Transverse colon (tissue), 3 donors: ENCODE results near the gene EMILIN1.

Experiments
- POLR2A ChIP-seq: fragments of 450-650 bp; IDR thresholded peaks from one replicate; pipeline ENCODE4 v1.6.1; 2016; ENCODE audit warnings: antibody characterized with exemption, mild to moderate bottlenecking, moderate library complexity
- TF ChIP-seq, protein P1 (sequence below), 5 experiments: fragments of 200-600 bp in 3 of 5; fragments of 450-650 bp in 2 of 5; sonication (generic) in 3 of 5; IDR thresholded peaks; 1 replicate in 2 of 5; 2 replicates in 3 of 5; pipeline ENCODE4 v1.5.1; 2016 to 2017; ENCODE audit warnings: antibody characterized with exemption in 5 of 5, inconsistent platforms in 3 of 5, mild to moderate bottlenecking in 2 of 5, moderate library complexity in 1 of 5

DNA sequence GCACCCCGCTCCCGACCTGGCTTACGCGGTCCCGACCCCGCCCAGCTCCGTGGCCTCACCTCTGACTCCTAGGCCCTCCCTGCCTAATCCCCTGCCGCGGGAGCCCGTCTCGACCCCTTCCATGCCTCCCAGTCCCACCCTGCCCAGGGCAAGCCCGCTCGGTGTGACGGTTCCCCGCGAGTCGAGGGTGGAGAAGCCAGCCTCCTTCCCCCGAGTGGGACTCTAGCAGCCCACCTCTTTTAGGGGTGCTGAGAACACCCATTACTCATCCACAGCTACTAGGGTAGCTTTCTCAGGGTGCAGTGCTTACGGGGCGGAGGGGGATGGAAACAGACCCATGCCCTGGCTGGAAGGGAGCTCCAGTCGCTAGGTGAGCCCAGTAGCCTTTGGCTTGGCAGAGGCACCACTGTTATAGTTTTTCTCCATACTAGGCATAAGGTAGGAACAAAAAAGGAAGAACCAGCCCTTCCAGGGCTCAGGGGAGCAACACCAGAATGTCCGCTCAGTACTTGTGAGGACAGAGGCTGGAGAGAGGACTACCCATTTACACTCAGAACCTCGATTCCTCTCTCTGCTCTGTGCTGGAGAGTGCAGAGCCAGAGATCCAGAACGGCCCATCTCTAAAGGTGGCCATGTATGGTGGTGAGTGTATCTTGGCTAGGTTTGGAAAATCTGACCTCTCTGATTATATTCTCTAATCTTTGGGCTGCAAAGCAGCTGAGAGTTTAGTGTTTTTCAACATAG is 26.3 kb upstream of the EMILIN1 start:
- TF ChIP-seq POLR2A, result no peak
- TF ChIP-seq, protein P1, sequence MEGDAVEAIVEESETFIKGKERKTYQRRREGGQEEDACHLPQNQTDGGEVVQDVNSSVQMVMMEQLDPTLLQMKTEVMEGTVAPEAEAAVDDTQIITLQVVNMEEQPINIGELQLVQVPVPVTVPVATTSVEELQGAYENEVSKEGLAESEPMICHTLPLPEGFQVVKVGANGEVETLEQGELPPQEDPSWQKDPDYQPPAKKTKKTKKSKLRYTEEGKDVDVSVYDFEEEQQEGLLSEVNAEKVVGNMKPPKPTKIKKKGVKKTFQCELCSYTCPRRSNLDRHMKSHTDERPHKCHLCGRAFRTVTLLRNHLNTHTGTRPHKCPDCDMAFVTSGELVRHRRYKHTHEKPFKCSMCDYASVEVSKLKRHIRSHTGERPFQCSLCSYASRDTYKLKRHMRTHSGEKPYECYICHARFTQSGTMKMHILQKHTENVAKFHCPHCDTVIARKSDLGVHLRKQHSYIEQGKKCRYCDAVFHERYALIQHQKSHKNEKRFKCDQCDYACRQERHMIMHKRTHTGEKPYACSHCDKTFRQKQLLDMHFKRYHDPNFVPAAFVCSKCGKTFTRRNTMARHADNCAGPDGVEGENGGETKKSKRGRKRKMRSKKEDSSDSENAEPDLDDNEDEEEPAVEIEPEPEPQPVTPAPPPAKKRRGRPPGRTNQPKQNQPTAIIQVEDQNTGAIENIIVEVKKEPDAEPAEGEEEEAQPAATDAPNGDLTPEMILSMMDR (IDR thresholded peaks at IDR 0.05), result no peak
